Liver (tissue), 9 donors: Measurements from ENCODE around the gene CWC22. TPM values are rescaled to one million over a fixed set of nuclear protein-coding genes. Genes with fewer than 3 reads are reported as not detected.

Experiments
- DNase-seq: peaks from one replicate; pipeline ENCODE4 v3.0.0-alpha.2; 2017; ENCODE audit warnings: low spot score
- H3K27ac ChIP-seq, 2 donors: one replicate each; pipeline ENCODE4 v1.7.0; 2013; ENCODE audit warnings: inconsistent platforms in 2 of 2, low read length in 2 of 2, control low read depth in 1 of 2, low read depth in 1 of 2, mild to moderate bottlenecking in 1 of 2
- H3K27me3 ChIP-seq, 4 donors: one replicate each; pipeline versions ENCODE4 v1.6.1 to v1.7.0; 2013; ENCODE audit warnings: low read length in 3 of 4, inconsistent platforms in 1 of 4, mild to moderate bottlenecking in 1 of 4, moderate library complexity in 1 of 4; ENCODE audit not compliant: control insufficient read depth in 4 of 4, insufficient read depth in 4 of 4
- H3K36me3 ChIP-seq, 4 donors: one replicate each; pipeline versions ENCODE4 v1.6.1 to v1.7.0; 2013; ENCODE audit warnings: low read length in 3 of 4, mild to moderate bottlenecking in 3 of 4, low read depth in 1 of 4, moderate library complexity in 1 of 4; ENCODE audit not compliant: control insufficient read depth in 4 of 4, insufficient read depth in 3 of 4
- H3K4me1 ChIP-seq, 4 donors: one replicate each; pipeline versions ENCODE4 v1.6.1 to v1.7.0; 2013; ENCODE audit warnings: low read length in 3 of 4, mild to moderate bottlenecking in 3 of 4, moderate library complexity in 1 of 4; ENCODE audit not compliant: control insufficient read depth in 4 of 4, insufficient read depth in 4 of 4
- H3K4me3 ChIP-seq, 3 donors: one replicate each; pipeline versions ENCODE4 v1.6.1 to v1.7.0; 2013; ENCODE audit warnings: low read length in 3 of 3, control low read depth in 1 of 3, low read depth in 1 of 3, mild to moderate bottlenecking in 1 of 3
- H3K9ac ChIP-seq, 2 donors: one replicate each; pipeline ENCODE4 v1.7.0; 2013; ENCODE audit warnings: low read length in 2 of 2, mild to moderate bottlenecking in 2 of 2, moderate library complexity in 2 of 2, control low read depth in 1 of 2, low read depth in 1 of 2
- H3K9me3 ChIP-seq, 4 donors: one replicate each; pipeline versions ENCODE4 v1.6.1 to v1.7.0; 2013; ENCODE audit warnings: low read length in 3 of 4; ENCODE audit not compliant: control insufficient read depth in 4 of 4
- EGR1 ChIP-seq, 2 donors: IDR thresholded peaks; 2 replicates each; pipeline ENCODE4 v1.6.1; 2016 to 2018; ENCODE audit warnings: antibody characterized with exemption in 2 of 2, low read depth in 2 of 2
- FOXA1 ChIP-seq: IDR thresholded peaks from 2 replicates; pipeline ENCODE4 v1.6.1; 2016; ENCODE audit warnings: antibody characterized with exemption
- FOXA2 ChIP-seq: IDR thresholded peaks from 2 replicates; pipeline ENCODE4 v1.6.1; 2016; ENCODE audit warnings: antibody characterized with exemption
- GABPA ChIP-seq, 2 donors: IDR thresholded peaks in 1 of 2; conservative IDR thresholded peaks in 1 of 2; 2 replicates each; pipeline ENCODE4 v1.6.1; 2016; ENCODE audit warnings: antibody characterized with exemption in 2 of 2, mild to moderate bottlenecking in 1 of 2, moderate library complexity in 1 of 2
- HNF4A ChIP-seq, 2 donors: conservative IDR thresholded peaks; 2 replicates each; pipeline ENCODE4 v1.6.1; 2016; ENCODE audit warnings: antibody characterized with exemption in 2 of 2, mild to moderate bottlenecking in 2 of 2
- RAD21 ChIP-seq, 2 donors: IDR thresholded peaks; 2 replicates each; pipeline ENCODE4 v1.6.1; 2016; ENCODE audit warnings: antibody characterized with exemption in 2 of 2, mild to moderate bottlenecking in 2 of 2
- RXRA ChIP-seq, 2 donors: IDR thresholded peaks; 2 replicates each; pipeline ENCODE4 v1.6.1; 2017 to 2018; ENCODE audit warnings: antibody characterized with exemption in 2 of 2, mild to moderate bottlenecking in 1 of 2
- SP1 ChIP-seq: IDR thresholded peaks from 2 replicates; pipeline ENCODE4 v1.6.1; 2018; ENCODE audit warnings: antibody characterized with exemption, mild to moderate bottlenecking
- YY1 ChIP-seq: IDR thresholded peaks from 2 replicates; pipeline ENCODE4 v1.6.1; 2016; ENCODE audit warnings: antibody characterized with exemption, mild to moderate bottlenecking
- WGBS: extraction: QIAGEN DNeasy Blood & Tissue Kit; methylation state at CpG from one replicate; pipeline ENCODE4 v1.1.7; 2013; 5-methylcytosine and 5-hydroxymethylcytosine counted together
- polyA plus RNA-seq, 2 donors: library from polyadenylated mRNA; stranded (reverse) in 1 of 2; unstranded in 1 of 2; fragments of 200-250 nt in 1 of 2; fragments of >200 nt in 1 of 2; fragmentation: Nextera tagmentation in 1 of 2; extraction: Ambion mirVana in 1 of 2; gene quantifications; one replicate each; pipeline versions ENCODE4 v1.2.1 to v1.2.3, GENCODE V29; 2013 to 2015
- total RNA-seq, 2 donors: library from RNA; depleted of rRNA; stranded (reverse); fragments of >200 nt; gene quantifications; one replicate each; pipeline ENCODE4 v1.2.3, GENCODE V29; 2014
- TF ChIP-seq, protein P1 (sequence below): fragments of 150-350 bp; IDR thresholded peaks from 2 replicates; pipeline ENCODE4 v1.5.1; 2017; ENCODE audit warnings: improper control_type of control experiment, low read depth, low read length; ENCODE audit not compliant: missing input control
- TF ChIP-seq, protein P2 (sequence below): IDR thresholded peaks from 2 replicates; pipeline ENCODE4 v1.6.1; 2016; ENCODE audit warnings: antibody characterized with exemption
- TF ChIP-seq, protein P3 (sequence below): IDR thresholded peaks from 2 replicates; pipeline ENCODE4 v1.6.1; 2016; ENCODE audit warnings: antibody characterized with exemption, mild to moderate bottlenecking
- TF ChIP-seq, protein P4 (sequence below): IDR thresholded peaks from 2 replicates; pipeline ENCODE4 v1.6.1; 2016; ENCODE audit warnings: antibody characterized with exemption
- TF ChIP-seq, protein P5 (sequence below): IDR thresholded peaks from 2 replicates; pipeline ENCODE4 v1.6.1; 2016; ENCODE audit warnings: antibody characterized with exemption
- donor health status: healthy.
- donor health status: healthy.
- donor health status: healthy.
- donor health status: healthy.
- donor health status: healthy.

Gene CWC22
- total and polyA plus RNA-seq, 4 donors, result 4.4 to 12.0 (median 7.7) TPM

DNA sequence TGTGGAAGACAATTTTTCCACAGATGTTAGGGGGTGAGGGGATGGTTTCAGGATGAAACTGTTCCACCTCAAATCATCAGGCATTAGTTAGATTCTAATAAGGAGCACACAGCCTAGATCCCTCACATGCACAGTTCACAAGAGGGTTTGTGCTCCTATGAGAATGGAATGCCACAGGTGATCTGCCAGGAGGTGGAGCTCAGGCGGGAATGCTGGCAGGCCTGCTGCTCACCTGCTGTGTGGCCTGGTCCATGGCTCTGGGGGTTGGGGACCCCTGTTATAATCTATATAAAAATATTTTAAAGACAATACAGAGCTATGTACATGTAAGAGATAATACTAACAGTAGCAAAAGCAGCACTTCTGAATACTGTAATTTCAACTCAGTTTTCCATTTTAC lies 19.2 kb downstream of the CWC22 start:
- 94% methylated on average over 1 of the region's 1 CpG for WGBS
- no peak for DNase-seq
- Histone ChIP-seq H3K27me3 (no peaks in the 10 kb centered on the region), H3K27ac (no peak overlapping the region), H3K9me3 (no peaks in the 10 kb centered on the region), H3K36me3 (peaks cover 4 to 49% (median 36%) of the 10 kb centered on the region in 4 donors), H3K4me3 (no peak overlapping the region), H3K9ac (no peak overlapping the region), H3K4me1 (no peaks in the 10 kb centered on the region)
- TF ChIP-seq, protein P1, sequence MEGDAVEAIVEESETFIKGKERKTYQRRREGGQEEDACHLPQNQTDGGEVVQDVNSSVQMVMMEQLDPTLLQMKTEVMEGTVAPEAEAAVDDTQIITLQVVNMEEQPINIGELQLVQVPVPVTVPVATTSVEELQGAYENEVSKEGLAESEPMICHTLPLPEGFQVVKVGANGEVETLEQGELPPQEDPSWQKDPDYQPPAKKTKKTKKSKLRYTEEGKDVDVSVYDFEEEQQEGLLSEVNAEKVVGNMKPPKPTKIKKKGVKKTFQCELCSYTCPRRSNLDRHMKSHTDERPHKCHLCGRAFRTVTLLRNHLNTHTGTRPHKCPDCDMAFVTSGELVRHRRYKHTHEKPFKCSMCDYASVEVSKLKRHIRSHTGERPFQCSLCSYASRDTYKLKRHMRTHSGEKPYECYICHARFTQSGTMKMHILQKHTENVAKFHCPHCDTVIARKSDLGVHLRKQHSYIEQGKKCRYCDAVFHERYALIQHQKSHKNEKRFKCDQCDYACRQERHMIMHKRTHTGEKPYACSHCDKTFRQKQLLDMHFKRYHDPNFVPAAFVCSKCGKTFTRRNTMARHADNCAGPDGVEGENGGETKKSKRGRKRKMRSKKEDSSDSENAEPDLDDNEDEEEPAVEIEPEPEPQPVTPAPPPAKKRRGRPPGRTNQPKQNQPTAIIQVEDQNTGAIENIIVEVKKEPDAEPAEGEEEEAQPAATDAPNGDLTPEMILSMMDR, result no peak
- TF ChIP-seq, protein P2, sequence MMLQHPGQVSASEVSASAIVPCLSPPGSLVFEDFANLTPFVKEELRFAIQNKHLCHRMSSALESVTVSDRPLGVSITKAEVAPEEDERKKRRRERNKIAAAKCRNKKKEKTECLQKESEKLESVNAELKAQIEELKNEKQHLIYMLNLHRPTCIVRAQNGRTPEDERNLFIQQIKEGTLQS, result no peak
- TF ChIP-seq FOXA1 (no peak), HNF4A (conservative IDR thresholded peaks at IDR 0.05) (no peak), YY1 (no peak), FOXA2 (no peak), GABPA (IDR thresholded peaks at IDR 0.05 in 1 of 2, conservative IDR thresholded peaks at IDR 0.05 in 1 of 2) (no peak), RXRA (IDR thresholded peaks at IDR 0.05) (no peak), EGR1 (IDR thresholded peaks at IDR 0.05; ENCODE audit: low read depth in 2 of 2) (no peak), SP1 (no peak), RAD21 (IDR thresholded peaks at IDR 0.05) (no peak)
- TF ChIP-seq, protein P3, sequence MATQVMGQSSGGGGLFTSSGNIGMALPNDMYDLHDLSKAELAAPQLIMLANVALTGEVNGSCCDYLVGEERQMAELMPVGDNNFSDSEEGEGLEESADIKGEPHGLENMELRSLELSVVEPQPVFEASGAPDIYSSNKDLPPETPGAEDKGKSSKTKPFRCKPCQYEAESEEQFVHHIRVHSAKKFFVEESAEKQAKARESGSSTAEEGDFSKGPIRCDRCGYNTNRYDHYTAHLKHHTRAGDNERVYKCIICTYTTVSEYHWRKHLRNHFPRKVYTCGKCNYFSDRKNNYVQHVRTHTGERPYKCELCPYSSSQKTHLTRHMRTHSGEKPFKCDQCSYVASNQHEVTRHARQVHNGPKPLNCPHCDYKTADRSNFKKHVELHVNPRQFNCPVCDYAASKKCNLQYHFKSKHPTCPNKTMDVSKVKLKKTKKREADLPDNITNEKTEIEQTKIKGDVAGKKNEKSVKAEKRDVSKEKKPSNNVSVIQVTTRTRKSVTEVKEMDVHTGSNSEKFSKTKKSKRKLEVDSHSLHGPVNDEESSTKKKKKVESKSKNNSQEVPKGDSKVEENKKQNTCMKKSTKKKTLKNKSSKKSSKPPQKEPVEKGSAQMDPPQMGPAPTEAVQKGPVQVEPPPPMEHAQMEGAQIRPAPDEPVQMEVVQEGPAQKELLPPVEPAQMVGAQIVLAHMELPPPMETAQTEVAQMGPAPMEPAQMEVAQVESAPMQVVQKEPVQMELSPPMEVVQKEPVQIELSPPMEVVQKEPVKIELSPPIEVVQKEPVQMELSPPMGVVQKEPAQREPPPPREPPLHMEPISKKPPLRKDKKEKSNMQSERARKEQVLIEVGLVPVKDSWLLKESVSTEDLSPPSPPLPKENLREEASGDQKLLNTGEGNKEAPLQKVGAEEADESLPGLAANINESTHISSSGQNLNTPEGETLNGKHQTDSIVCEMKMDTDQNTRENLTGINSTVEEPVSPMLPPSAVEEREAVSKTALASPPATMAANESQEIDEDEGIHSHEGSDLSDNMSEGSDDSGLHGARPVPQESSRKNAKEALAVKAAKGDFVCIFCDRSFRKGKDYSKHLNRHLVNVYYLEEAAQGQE, result no peak
- TF ChIP-seq, protein P4, sequence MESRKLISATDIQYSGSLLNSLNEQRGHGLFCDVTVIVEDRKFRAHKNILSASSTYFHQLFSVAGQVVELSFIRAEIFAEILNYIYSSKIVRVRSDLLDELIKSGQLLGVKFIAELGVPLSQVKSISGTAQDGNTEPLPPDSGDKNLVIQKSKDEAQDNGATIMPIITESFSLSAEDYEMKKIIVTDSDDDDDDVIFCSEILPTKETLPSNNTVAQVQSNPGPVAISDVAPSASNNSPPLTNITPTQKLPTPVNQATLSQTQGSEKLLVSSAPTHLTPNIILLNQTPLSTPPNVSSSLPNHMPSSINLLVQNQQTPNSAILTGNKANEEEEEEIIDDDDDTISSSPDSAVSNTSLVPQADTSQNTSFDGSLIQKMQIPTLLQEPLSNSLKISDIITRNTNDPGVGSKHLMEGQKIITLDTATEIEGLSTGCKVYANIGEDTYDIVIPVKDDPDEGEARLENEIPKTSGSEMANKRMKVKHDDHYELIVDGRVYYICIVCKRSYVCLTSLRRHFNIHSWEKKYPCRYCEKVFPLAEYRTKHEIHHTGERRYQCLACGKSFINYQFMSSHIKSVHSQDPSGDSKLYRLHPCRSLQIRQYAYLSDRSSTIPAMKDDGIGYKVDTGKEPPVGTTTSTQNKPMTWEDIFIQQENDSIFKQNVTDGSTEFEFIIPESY, result no peak
- TF ChIP-seq, protein P5, sequence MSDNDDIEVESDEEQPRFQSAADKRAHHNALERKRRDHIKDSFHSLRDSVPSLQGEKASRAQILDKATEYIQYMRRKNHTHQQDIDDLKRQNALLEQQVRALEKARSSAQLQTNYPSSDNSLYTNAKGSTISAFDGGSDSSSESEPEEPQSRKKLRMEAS, result no peak

DNA sequence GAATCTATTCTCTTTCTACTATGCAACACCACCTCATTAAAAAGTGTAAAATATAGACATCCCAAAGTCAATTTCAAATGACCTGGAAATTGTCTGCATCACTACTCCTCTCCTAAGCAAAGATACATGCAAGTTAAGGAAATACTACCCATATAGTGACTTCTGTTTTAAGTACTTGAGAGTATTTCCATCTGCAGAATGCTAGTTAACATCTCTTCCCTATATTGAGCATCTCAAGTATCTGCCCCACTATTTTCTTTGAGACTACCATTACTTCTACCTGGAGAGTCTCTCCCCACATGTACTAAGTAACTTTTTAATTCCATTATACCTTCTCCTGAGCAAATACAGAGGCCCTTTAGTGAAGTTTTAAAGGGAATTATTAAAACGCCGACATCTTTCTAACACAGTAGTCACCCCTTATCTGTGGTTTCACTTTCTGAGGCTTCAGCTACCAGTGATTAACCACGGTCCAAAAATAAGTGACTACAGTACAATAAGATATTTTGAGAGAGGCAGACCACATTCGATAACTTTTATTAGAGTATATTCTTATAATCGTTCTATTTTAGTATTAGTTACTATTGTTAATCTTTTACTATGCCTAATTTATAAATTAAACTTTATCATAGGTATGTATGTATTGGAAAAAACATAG lies 21.8 kb downstream of the CWC22 start:
- Histone ChIP-seq H3K9ac (no peak overlapping the region), H3K4me3 (no peak overlapping the region), H3K27ac (no peak overlapping the region), H3K36me3 (peaks cover 5 to 55% (median 37%) of the 10 kb centered on the region in 4 donors), H3K9me3 (no peaks in the 10 kb centered on the region), H3K27me3 (no peaks in the 10 kb centered on the region), H3K4me1 (no peaks in the 10 kb centered on the region)
- WGBS, result 90% methylated on average over 5 of the region's 5 CpGs
- TF ChIP-seq EGR1 (IDR thresholded peaks at IDR 0.05; ENCODE audit: low read depth in 2 of 2) (no peak), HNF4A (conservative IDR thresholded peaks at IDR 0.05) (no peak)
- DNase-seq, result no peak
